ENCODE data around the gene DGKD.

The DGKD gene

GRCh38 chr2:233489143-233489542 lies 134.8 kb downstream of the DGKD start:
- TF ChIP-seq CTCF (IDR thresholded peaks at IDR 0.05) = no peak

GRCh38 chr2:233489666-233490065 lies 135.4 kb downstream of the DGKD start:
- no peak for TF ChIP-seq CTCF (IDR thresholded peaks at IDR 0.05)

- TF ChIP-seq CTCF (IDR thresholded peaks at IDR 0.05) = no peak
These were observed 136.5 kb downstream of the DGKD start for GRCh38 chr2:233490831-233491230.

- TF ChIP-seq CTCF (IDR thresholded peaks at IDR 0.05) = no peak
These were observed 137.0 kb downstream of the DGKD start for GRCh38 chr2:233491326-233491725.

GRCh38 chr2:233492078-233492477 lies 137.8 kb downstream of the DGKD start:
- no peak for TF ChIP-seq CTCF (IDR thresholded peaks at IDR 0.05)

GRCh38 chr2:233492751-233493150 lies 138.5 kb downstream of the DGKD start:
- TF ChIP-seq CTCF (IDR thresholded peaks at IDR 0.05) = no peak

GRCh38 chr2:233495503-233496496 lies 141.5 kb downstream of the DGKD start:
- no peak for TF ChIP-seq CTCF (IDR thresholded peaks at IDR 0.05)

Measured in LNCAP (cell line).